Parathyroid adenoma (tissue), 2 donors: ENCODE results near the gene ANLN.
"Not testable (repeated sequence)": the region's sequence is repeated elsewhere in the genome, so short reads cannot be mapped to it uniquely, and the experiment has no call there.

Experiments
- H2AFZ ChIP-seq: fragments of 300-600 bp; sonication (generic); one replicate; pipeline ENCODE4 v1.7.0; 2017; ENCODE audit warnings: antibody characterized with exemption, mild to moderate bottlenecking
- H3K27ac ChIP-seq: fragments of 300-600 bp; sonication (generic); one replicate; pipeline ENCODE4 v1.7.0; 2017
- H3K27me3 ChIP-seq: fragments of 300-600 bp; sonication (generic); one replicate; pipeline ENCODE4 v1.7.0; 2017; ENCODE audit warnings: low read length; ENCODE audit not compliant: control insufficient read depth, insufficient read depth
- H3K36me3 ChIP-seq: fragments of 300-600 bp; sonication (generic); one replicate; pipeline ENCODE4 v1.7.0; 2017; ENCODE audit warnings: low read length; ENCODE audit not compliant: control insufficient read depth, insufficient read depth
- H3K4me1 ChIP-seq: fragments of 300-600 bp; sonication (generic); one replicate; pipeline ENCODE4 v1.7.0; 2017; ENCODE audit warnings: control low read depth
- H3K4me2 ChIP-seq: fragments of 300-600 bp; sonication (generic); one replicate; pipeline ENCODE4 v1.7.0; 2017; ENCODE audit warnings: low read length
- H3K4me3 ChIP-seq: fragments of 300-600 bp; sonication (generic); one replicate; pipeline ENCODE4 v1.7.0; 2017; ENCODE audit warnings: low read depth, low read length
- H3K79me2 ChIP-seq: fragments of 300-600 bp; sonication (generic); one replicate; pipeline ENCODE4 v1.7.0; 2017; ENCODE audit warnings: control low read depth
- H3K9ac ChIP-seq: fragments of 300-600 bp; sonication (generic); one replicate; pipeline ENCODE4 v1.7.0; 2017; ENCODE audit warnings: mild to moderate bottlenecking
- H3K9me3 ChIP-seq: fragments of 300-600 bp; sonication (generic); one replicate; pipeline ENCODE4 v1.7.0; 2017; ENCODE audit warnings: low read length; ENCODE audit not compliant: control insufficient read depth
- CTCF ChIP-seq: fragments of 300-600 bp; sonication (generic); IDR thresholded peaks from one replicate; pipeline ENCODE4 v1.7.0; 2017; ENCODE audit warnings: antibody characterized with exemption, mild to moderate bottlenecking
- donor health status: primary hyperparathyroidism.

Gene ANLN

GRCh38 chr7:36491317-36491716 lies 101.7 kb downstream of the ANLN start:
- Histone ChIP-seq H3K9ac (no peak overlapping the region), H3K79me2 (no peaks in the 10 kb centered on the region), H3K36me3 (no peaks in the 10 kb centered on the region), H3K4me2 (no peak overlapping the region), H3K4me3 (no peak overlapping the region), H3K27ac (no peak overlapping the region), H2AFZ (no peak overlapping the region), H3K27me3 (no peaks in the 10 kb centered on the region), H3K9me3 (no peaks in the 10 kb centered on the region), H3K4me1 (no peaks in the 10 kb centered on the region)
- TF ChIP-seq CTCF: no peak

- TF ChIP-seq CTCF: no peak
- Histone ChIP-seq H3K9me3 (no peaks in the 10 kb centered on the region), H3K36me3 (no peaks in the 10 kb centered on the region), H3K4me3 (no peak overlapping the region), H3K9ac (no peak overlapping the region), H3K79me2 (no peaks in the 10 kb centered on the region), H3K27me3 (no peaks in the 10 kb centered on the region), H3K27ac (no peak overlapping the region), H2AFZ (no peak overlapping the region), H3K4me2 (no peak overlapping the region), H3K4me1 (no peaks in the 10 kb centered on the region)
Measured at GRCh38 chr7:36496576-36496975, 106.9 kb downstream of the ANLN start.

- H2AFZ ChIP-seq, H3K27me3 ChIP-seq, H3K9me3 ChIP-seq, H3K36me3 ChIP-seq, H3K4me2 ChIP-seq, H3K27ac ChIP-seq, H3K4me1 ChIP-seq, H3K9ac ChIP-seq, H3K4me3 ChIP-seq, H3K79me2 ChIP-seq: not testable (repeated sequence)
Measured at GRCh38 chr7:36497176-36497575, 107.5 kb downstream of the ANLN start.

- no peak overlapping the region for H3K4me3 ChIP-seq
- no peaks in the 10 kb centered on the region for H3K79me2 ChIP-seq
- H3K27me3 ChIP-seq: no peaks in the 10 kb centered on the region
- no peak for TF ChIP-seq CTCF
- H3K9ac ChIP-seq: no peak overlapping the region
- H3K36me3 ChIP-seq: no peaks in the 10 kb centered on the region
- H3K4me2 ChIP-seq: no peak overlapping the region
- H3K9me3 ChIP-seq: no peaks in the 10 kb centered on the region
- no peak overlapping the region for H2AFZ ChIP-seq
- H3K4me1 ChIP-seq: no peaks in the 10 kb centered on the region
- no peak overlapping the region for H3K27ac ChIP-seq
Measured at GRCh38 chr7:36497775-36498174, 108.1 kb downstream of the ANLN start.
